Measurements from ENCODE around the gene MAGI2. TPM values are rescaled to one million over a fixed set of nuclear protein-coding genes. Genes with fewer than 3 reads are reported as not detected.
A peak's percentile ranks its signal among the peaks of the same experiment; 100 is the strongest.

The MAGI2 gene
- total and polyA plus RNA-seq, 2 of the 13 experiments (the other 11 are each of a cell fraction or from before 2014, with no cell fraction given): 1.5 to 3.8 TPM

- TF ChIP-seq AFF4 (CRISPR knock-in tag; IDR thresholded peaks at IDR 0.05) (no peak), FOXA3 (CRISPR knock-in tag; IDR thresholded peaks at IDR 0.05) (no peak), ZNF609 (CRISPR knock-in tag; IDR thresholded peaks at IDR 0.05; ENCODE audit: borderline replicate concordance) (0 out of 2 replicates have a peak, but pooled peaks have one; percentile 14), IRF2 (CRISPR knock-in tag; IDR thresholded peaks at IDR 0.05) (no peak), TEF (CRISPR knock-in tag; IDR thresholded peaks at IDR 0.05) (0 out of 2 replicates have a peak, but pooled peaks have one; percentile 15), ARHGAP35 (CRISPR knock-in tag; IDR thresholded peaks at IDR 0.05; ENCODE audit: borderline replicate concordance) (no peak), ZNF850 (CRISPR knock-in tag; conservative IDR thresholded peaks at IDR 0.05) (0 out of 2 replicates have a peak, but pooled peaks have one; percentile 37), ZBTB34 (CRISPR knock-in tag; IDR thresholded peaks at IDR 0.05) (peak; percentile 67)
Observed at GRCh38 chr7:79453558-79454360, at the start of gene MAGI2 (continued).
